ENCODE measurements around the gene SSC5D. TPM values are rescaled to one million over a fixed set of nuclear protein-coding genes. Genes with fewer than 3 reads are reported as not detected.

Gene SSC5D
- total and polyA plus RNA-seq, 2 donors, result 24.4 TPM

DNA sequence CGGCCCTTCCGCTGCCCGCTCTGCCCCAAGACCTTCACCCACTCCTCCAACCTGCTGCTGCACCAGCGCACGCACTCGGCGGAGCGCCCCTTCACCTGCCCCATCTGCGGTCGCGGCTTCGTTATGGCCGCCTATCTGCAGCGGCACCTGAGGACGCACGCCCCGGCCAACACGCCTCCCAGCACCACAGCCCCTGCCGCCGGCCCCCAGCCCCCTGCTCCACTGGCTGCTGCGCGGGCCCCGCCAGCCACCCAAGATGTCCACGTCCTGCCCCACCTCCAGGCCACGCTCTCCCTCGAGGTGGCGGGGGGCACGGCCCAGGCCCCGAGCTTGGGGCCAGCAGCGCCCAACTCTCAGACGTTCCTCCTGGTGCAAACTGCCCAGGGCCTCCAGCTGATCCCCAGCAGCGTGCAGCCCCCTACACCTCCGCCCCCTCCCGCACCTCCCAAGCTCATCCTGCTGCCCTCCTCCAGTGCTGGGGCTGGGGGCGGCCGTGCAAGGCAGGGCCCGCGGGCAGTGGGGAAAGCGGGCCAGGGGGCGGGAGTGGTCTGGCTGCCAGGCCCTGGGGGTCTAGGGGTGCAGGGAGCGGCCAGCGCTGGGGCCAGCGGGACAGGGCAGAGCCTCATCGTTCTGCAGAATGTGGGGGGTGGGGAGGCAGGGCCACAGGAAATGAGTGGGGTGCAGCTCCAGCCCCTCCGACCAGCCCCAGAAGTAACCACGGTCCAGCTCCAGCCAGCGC is 5.1 kb upstream of the SSC5D start:
- Histone ChIP-seq H3K4me1 (ENCODE audit: insufficient read depth) (no peaks in the 10 kb centered on the region), H3K36me3 (ENCODE audit: insufficient read depth) (no peaks in the 10 kb centered on the region), H3K27ac (ENCODE audit: low read depth) (no peak overlapping the region), H3K4me3 (ENCODE audit: low read depth, low read length) (no peak overlapping the region)
- WGBS, result 92% methylated on average over 47 of the region's 47 CpGs
- no peak for DNase-seq (ENCODE audit: extremely low spot score)

GRCh38 chr19:55483706-55484592 is 4.3 kb upstream of the SSC5D start:
- 76% methylated on average over 46 of the region's 46 CpGs for WGBS
- H3K4me1 ChIP-seq (ENCODE audit: insufficient read depth), result no peaks in the 10 kb centered on the region
- no peak overlapping the region for H3K27ac ChIP-seq (ENCODE audit: low read depth)
- H3K4me3 ChIP-seq (ENCODE audit: low read depth, low read length), result peak overlapping the region; percentile 57
- no peaks in the 10 kb centered on the region for H3K36me3 ChIP-seq (ENCODE audit: insufficient read depth)
- DNase-seq (ENCODE audit: extremely low spot score), result no peak

DNA sequence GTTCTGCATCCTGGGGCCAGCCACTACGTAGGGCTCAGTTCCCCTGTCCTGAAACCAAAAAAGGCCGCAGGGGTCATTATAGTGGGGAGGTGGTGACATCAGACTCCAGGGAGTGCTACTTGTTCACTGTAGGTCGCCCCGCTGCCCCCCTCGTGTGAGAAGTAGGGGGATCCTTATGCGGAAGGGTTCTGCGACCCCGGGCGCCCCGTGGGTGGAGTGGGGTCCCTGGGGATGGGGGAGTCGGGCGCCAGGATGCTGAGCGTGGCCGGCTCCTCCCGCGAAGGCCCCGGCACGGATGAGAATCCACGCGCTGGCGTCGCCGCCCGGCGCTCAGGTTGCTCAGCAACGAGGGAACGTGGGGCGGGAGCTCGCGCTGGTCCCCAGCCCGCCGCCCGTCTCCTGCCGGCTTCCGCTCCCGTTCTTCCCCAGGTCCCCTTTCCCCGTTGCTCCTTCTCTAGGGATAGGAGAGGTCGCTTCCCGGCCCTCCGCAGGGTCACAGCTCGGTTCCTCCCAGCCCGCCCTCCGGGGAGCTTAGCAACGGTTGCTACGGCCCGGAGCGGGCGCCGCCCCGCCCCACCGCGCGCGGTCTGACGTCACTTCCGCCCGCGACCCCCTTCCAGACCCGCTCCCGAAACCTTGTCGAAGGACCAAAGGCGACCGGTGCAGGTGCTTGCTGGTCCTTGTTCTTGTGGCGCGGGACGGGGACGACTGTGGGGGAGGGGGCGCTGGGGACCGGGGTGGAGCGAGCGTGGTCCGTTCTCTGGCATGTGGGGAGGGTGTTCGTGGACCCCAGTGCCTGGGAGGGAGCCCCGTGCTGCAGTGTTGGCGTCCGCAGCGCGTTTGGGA is 3.4 kb upstream of the SSC5D start, which contains the start of gene NAT14:
Gene NAT14 (plus strand): TSS at position 596 of the 846 bp plus-strand sequence. CDS start 521 bp downstream, outside the sequence.
- DNase-seq (ENCODE audit: extremely low spot score), result no peak
- Histone ChIP-seq H3K27ac (ENCODE audit: low read depth) (peak within 1 kb of the TSS; percentile 63), H3K36me3 (ENCODE audit: insufficient read depth) (no peaks in the 10 kb centered on the region), H3K4me3 (ENCODE audit: low read depth, low read length) (peak within 1 kb of the TSS; percentile 57), H3K4me1 (ENCODE audit: insufficient read depth) (no peaks in the 10 kb centered on the region)
- WGBS, result 2% methylated on average over 78 of the region's 78 CpGs

- no peaks in the 10 kb centered on the region for H3K4me1 ChIP-seq (ENCODE audit: insufficient read depth)
- peak overlapping the region; percentile 57 for H3K4me3 ChIP-seq (ENCODE audit: low read depth, low read length)
- peak overlapping the region; percentile 35 for H3K27ac ChIP-seq (ENCODE audit: low read depth)
- 25% methylated on average over 18 of the region's 18 CpGs for WGBS
- DNase-seq (ENCODE audit: extremely low spot score), result no peak
- no peaks in the 10 kb centered on the region for H3K36me3 ChIP-seq (ENCODE audit: insufficient read depth)
These were observed 2.7 kb upstream of the SSC5D start for GRCh38 chr19:55485439-55486011.

- Histone ChIP-seq H3K36me3 (ENCODE audit: insufficient read depth) (no peaks in the 10 kb centered on the region), H3K4me3 (ENCODE audit: low read depth, low read length) (no peak overlapping the region), H3K27ac (ENCODE audit: low read depth) (no peak overlapping the region), H3K4me1 (ENCODE audit: insufficient read depth) (no peaks in the 10 kb centered on the region)
- WGBS, result 78% methylated on average over 53 of the region's 53 CpGs
- DNase-seq (ENCODE audit: extremely low spot score), result no peak
These were observed 1.9 kb upstream of the SSC5D start for GRCh38 chr19:55486043-55486970.

DNA sequence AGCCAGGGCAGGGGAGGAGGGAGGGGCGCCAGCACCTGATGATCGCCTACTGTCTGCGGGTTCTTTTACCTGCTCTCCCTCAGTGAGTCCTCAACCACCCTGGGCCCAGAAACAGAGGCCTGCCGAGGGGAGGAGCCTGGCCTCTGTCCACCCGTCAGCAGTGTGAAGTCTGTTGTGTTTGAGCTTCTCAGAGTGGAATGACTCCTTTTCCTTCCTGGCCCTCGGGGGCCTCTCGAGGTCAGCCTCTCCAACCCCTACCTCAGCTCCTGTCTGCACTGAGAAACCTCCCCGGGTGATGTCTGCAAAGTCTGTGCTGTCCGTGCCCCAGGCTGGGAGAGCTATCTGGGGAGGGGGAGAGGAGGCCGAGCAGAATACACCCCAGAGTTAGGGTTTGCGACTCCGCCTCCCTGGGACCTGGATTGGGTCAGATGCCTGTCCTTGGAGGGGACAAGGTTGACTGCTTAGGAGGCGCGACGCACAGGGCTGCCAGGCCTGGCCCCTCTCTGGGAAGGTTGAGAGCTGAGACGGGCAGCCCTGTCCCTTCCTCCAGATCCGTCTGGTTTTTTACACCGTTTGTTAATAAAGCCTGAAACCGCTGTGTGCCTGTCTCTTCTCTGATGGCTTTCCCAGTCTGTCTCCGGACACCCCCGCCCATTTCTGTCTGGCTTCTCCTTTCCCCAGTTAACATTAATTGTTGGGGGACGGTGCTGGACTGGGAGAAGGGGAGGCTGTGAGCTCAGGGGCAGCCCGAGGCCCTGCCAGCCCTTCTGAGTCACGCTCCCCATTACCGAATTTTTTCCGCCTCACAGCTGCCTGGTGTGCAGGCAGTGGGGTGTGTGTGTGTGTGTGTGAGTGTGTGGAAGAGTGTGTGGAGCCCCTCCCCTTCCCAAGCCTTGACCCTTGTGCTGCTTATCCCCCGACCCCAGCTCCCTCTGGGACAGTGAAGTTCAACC is 989 bp upstream of the SSC5D start:
- Histone ChIP-seq H3K36me3 (ENCODE audit: insufficient read depth) (no peaks in the 10 kb centered on the region), H3K27ac (ENCODE audit: low read depth) (peak overlapping the region; percentile 69), H3K4me1 (ENCODE audit: insufficient read depth) (no peaks in the 10 kb centered on the region), H3K4me3 (ENCODE audit: low read depth, low read length) (no peak overlapping the region)
- DNase-seq (ENCODE audit: extremely low spot score), result no peak
- 21% methylated on average over 27 of the region's 27 CpGs for WGBS

DNA sequence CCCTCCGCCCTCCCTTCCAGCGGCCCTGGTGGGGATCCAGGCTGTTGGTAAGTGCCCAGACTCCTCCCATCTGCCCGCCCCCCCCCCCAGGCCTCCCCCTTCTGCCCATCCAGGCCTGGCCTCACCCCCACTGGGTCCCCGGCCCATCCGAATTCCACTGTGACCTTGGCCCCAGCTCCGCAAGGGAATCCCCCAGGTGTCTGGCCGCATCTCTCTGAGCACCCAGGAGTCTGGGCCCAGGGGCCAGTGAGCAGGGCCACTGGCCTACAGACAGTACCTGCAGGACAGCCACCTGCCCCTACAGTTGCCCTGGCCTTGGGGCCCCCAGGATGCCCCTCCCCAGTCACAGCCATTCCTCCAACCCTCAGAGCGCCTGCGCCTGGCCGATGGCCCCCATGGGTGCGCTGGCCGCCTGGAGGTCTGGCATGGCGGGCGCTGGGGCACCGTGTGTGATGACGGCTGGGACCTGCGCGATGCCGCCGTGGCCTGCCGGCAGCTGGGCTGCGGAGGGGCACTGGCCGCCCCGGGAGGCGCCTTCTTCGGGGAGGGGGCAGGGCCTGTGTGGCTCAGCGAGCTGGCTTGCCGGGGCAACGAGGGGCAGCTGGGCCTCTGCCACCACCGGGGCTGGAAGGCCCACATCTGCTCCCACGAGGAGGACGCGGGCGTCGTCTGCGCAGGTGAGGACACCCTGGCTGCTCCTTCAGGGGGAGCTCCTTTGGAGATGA is 912 bp downstream of the SSC5D start:
- no peak overlapping the region for H3K4me3 ChIP-seq (ENCODE audit: low read depth, low read length)
- H3K4me1 ChIP-seq (ENCODE audit: insufficient read depth), result no peaks in the 10 kb centered on the region
- H3K27ac ChIP-seq (ENCODE audit: low read depth), result no peak overlapping the region
- no peak for DNase-seq (ENCODE audit: extremely low spot score)
- no peaks in the 10 kb centered on the region for H3K36me3 ChIP-seq (ENCODE audit: insufficient read depth)
- 56% methylated on average over 36 of the region's 36 CpGs for WGBS

DNA sequence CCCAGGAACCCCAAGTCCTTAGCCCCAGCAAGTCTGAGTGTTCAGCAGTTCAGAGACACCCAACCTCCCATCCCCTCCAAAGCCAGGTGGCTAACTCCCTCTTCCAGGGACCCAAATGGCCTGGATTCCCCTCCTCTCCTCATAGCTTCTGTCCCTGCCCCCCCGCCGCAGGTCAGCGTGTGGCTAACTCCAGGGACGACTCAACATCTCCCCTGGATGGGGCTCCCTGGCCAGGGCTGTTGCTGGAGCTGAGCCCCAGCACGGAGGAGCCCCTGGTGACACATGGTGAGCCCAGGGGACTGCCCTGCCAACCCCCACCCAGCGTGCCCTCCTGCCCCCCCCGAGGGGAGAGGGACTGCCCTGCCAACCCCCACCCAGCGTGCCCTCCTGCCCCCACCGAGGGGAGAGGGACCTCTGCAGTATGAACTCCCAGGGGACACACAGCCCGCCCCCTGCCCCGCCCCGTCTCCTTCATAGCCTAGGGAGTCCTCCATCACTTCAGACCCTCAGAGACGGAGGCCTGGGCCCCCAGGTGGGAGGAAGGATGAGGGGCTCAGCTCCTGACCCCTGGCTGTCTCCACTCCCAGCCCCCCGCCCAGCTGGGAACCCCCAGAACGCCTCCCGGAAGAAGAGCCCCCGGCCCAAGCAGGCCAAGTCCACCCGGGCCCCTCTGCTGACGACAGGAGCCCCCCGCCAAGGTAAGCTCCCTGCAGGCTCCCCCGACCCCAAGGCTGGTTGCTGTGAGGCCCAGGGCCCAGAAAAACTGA is 1.7 kb downstream of the SSC5D start:
- Histone ChIP-seq H3K36me3 (ENCODE audit: insufficient read depth) (no peaks in the 10 kb centered on the region), H3K4me1 (ENCODE audit: insufficient read depth) (no peaks in the 10 kb centered on the region), H3K27ac (ENCODE audit: low read depth) (no peak overlapping the region), H3K4me3 (ENCODE audit: low read depth, low read length) (no peak overlapping the region)
- 68% methylated on average over 21 of the region's 21 CpGs for WGBS
- no peak for DNase-seq (ENCODE audit: extremely low spot score)

GRCh38 chr19:55490478-55491432 is 2.5 kb downstream of the SSC5D start:
- H3K27ac ChIP-seq (ENCODE audit: low read depth), result no peak overlapping the region
- H3K36me3 ChIP-seq (ENCODE audit: insufficient read depth), result no peaks in the 10 kb centered on the region
- WGBS, result 75% methylated on average over 52 of the region's 52 CpGs
- no peak overlapping the region for H3K4me3 ChIP-seq (ENCODE audit: low read depth, low read length)
- DNase-seq (ENCODE audit: extremely low spot score), result no peak
- no peaks in the 10 kb centered on the region for H3K4me1 ChIP-seq (ENCODE audit: insufficient read depth)

Data from urinary bladder (tissue), 4 donors.